HepG2 (cell line): ENCODE data around the gene TIMM23. TPM values are rescaled to one million over a fixed set of nuclear protein-coding genes. Genes with fewer than 3 reads are reported as not detected.
"Not testable (repeated sequence)": the region's sequence is repeated elsewhere in the genome, so short reads cannot be mapped to it uniquely, and the experiment has no call there.

Experiments
- ATAC-seq: fragments of 200-7000 bp; cut with Tn5 transposase; 3 replicates; pipeline ENCODE4 v1.9.1; 2020; ENCODE audit warnings: mild to moderate bottlenecking, moderate library complexity
- Bru-seq: library from RNA; stranded (reverse); fragments of 400-500 nt; gene quantifications from one replicate; lab custom pipeline; 2021; lab: Mats Ljungman, UMichigan
- BruChase-seq, 2 experiments: library from RNA; stranded (reverse); fragments of 400-500 nt; gene quantifications; one replicate each; lab custom pipeline; 2021; lab: Mats Ljungman, UMichigan
- BruUV-seq: library from RNA; stranded (reverse); fragments of 400-500 nt; replicated peaks from 2 replicates; lab custom pipeline; 2021; lab: Mats Ljungman, UMichigan
- CTCF ChIA-PET: fragments of 300-600 bp; formaldehyde crosslinking; extraction: SDS; loops from one replicate; lab custom pipeline; 2021; ENCODE audit warnings: low total read pairs, inconsistent platforms, low intra/inter-chr PET ratio; lab: Yijun Ruan, JAX
- POLR2A ChIA-PET: fragments of 350-600 bp; sonication (Branson Sonifier 250); formaldehyde crosslinking; loops from one replicate; lab custom pipeline; 2020; ENCODE audit warnings: antibody characterized with exemption, inconsistent platforms; lab: Yijun Ruan, JAX
- DNase-seq: peaks from one replicate; pipeline ENCODE4 v3.0.0-alpha.2; 2015; ENCODE audit warnings: low spot score
- FAIRE-seq: peaks from 3 replicates; lab custom pipeline; 2011; peaks lifted over from hg19 to GRCh38; lab: Jason Lieb, UNC
- H2AFZ ChIP-seq: one replicate; pipeline ENCODE4 v1.6.1; 2011; ENCODE audit warnings: low read length, inconsistent platforms
- H3K27ac ChIP-seq: fragments of 300-600 bp; 3 replicates; pipeline ENCODE4 v1.8.0; 2011; ENCODE audit warnings: mixed run types, mild to moderate bottlenecking, mixed read lengths, low read length, inconsistent platforms; ENCODE audit not compliant: insufficient read depth; ENCODE audit errors: extremely low read length
- H3K27me3 ChIP-seq, 2 experiments: fragments of 200-600 bp in 1 of 2; 2 replicates in 1 of 2; 3 replicates in 1 of 2; pipeline versions ENCODE4 v1.6.0 to v1.8.0; 2011; ENCODE audit warnings: low read length in 2 of 2, mild to moderate bottlenecking in 2 of 2, moderate library complexity in 2 of 2, inconsistent platforms in 1 of 2; ENCODE audit not compliant: insufficient read depth in 2 of 2, control insufficient read depth in 1 of 2
- H3K36me3 ChIP-seq, 2 experiments: fragments of 200-600 bp in 1 of 2; replicated peaks in 1 of 2; 2 replicates in 1 of 2; 3 replicates in 1 of 2; pipeline versions ENCODE4 v1.5.1 to v1.8.0; 2011; ENCODE audit warnings: low read length in 2 of 2, inconsistent platforms in 1 of 2; ENCODE audit not compliant: insufficient read depth in 2 of 2, control insufficient read depth in 1 of 2
- H3K4me1 ChIP-seq: 2 replicates; pipeline ENCODE4 v1.5.1; 2012; ENCODE audit warnings: low read length, inconsistent platforms; ENCODE audit not compliant: insufficient read depth
- H3K4me2 ChIP-seq: 2 replicates; pipeline ENCODE4 v1.6.0; 2011; ENCODE audit warnings: low read depth, low read length, inconsistent platforms
- H3K4me3 ChIP-seq, 3 experiments: fragments of 200-600 bp in 1 of 3; sonication (generic), shearing (Covaris generic) in 1 of 3; replicated peaks in 1 of 3; 2 replicates each; pipeline ENCODE4 v1.5.1; 2011 to 2016; ENCODE audit warnings: low read length in 3 of 3, inconsistent platforms in 2 of 3, low read depth in 2 of 3, mild to moderate bottlenecking in 2 of 3, control low read depth in 1 of 3, mixed read lengths in 1 of 3; ENCODE audit not compliant: insufficient read depth in 1 of 3
- H3K79me2 ChIP-seq: one replicate; pipeline ENCODE4 v1.6.1; 2011; ENCODE audit warnings: low read length, inconsistent platforms; ENCODE audit not compliant: insufficient read depth
- H3K9ac ChIP-seq: 2 replicates; pipeline ENCODE4 v1.6.0; 2011; ENCODE audit warnings: mild to moderate bottlenecking, low read depth, low read length, inconsistent platforms; ENCODE audit not compliant: insufficient read depth
- H3K9me3 ChIP-seq: 2 replicates; pipeline ENCODE4 v1.5.1; 2012; ENCODE audit warnings: mild to moderate bottlenecking, low read length
- H4K20me1 ChIP-seq: 2 replicates; pipeline ENCODE4 v1.6.0; 2011; ENCODE audit warnings: inconsistent platforms, mild to moderate bottlenecking, low read length, moderate library complexity; ENCODE audit not compliant: insufficient read depth
- HNRNPL ChIP-seq: fragments of 200-400 bp; formaldehyde crosslinking; IDR thresholded peaks from 2 replicates; pipeline ENCODE4 v1.6.1; 2017; ENCODE audit warnings: mild to moderate bottlenecking, low read depth, low read length
- KDM3A ChIP-seq: IDR thresholded peaks from 2 replicates; pipeline ENCODE4 v1.6.1; 2018; ENCODE audit warnings: low read depth, missing compliant biosample characterization
- KLF16 ChIP-seq, 2 experiments: sonication (generic) in 1 of 2; formaldehyde crosslinking in 1 of 2; IDR thresholded peaks; 2 replicates each; pipeline versions ENCODE4 v1.6.1 to v1.8.0; 2016 to 2023; ENCODE audit warnings: missing genetic modification reagents in 2 of 2, missing compliant biosample characterization in 1 of 2
- REPIN1 ChIP-seq: sonication (generic); formaldehyde crosslinking; IDR thresholded peaks from 2 replicates; pipeline ENCODE4 v1.8.0; 2022; ENCODE audit warnings: missing genetic modification reagents, low read depth, mild to moderate bottlenecking, borderline replicate concordance
- ZNF543 ChIP-seq: sonication (generic); formaldehyde crosslinking; IDR thresholded peaks from 2 replicates; pipeline ENCODE4 v1.4.0; 2020; ENCODE audit warnings: mild to moderate bottlenecking, missing genetic modification reagents
- ZNF607 ChIP-seq: sonication (generic); formaldehyde crosslinking; IDR thresholded peaks from 2 replicates; pipeline ENCODE4 v1.5.1; 2020; ENCODE audit warnings: missing genetic modification reagents, mild to moderate bottlenecking, borderline replicate concordance
- WGBS: methylation state at CpG from one replicate; pipeline ENCODE4 v1.1.6; 2017; ENCODE audit warnings: low lambda C conversion rate; 5-methylcytosine and 5-hydroxymethylcytosine counted together
- in situ Hi-C: cut with HindIII; loops from 2 replicates; pipeline ENCODE4 v1.10.0; 2017; ENCODE audit warnings: low pct_unique_long_range_greater_than_20kb; ENCODE audit not compliant: extremely low pct_ligation_motif_present
- intact Hi-C: fragments of 100-400 bp; cut with micrococcal nuclease; formaldehyde crosslinking; loops from one replicate; pipeline ENCODE4 v1.10.0; 2022; ENCODE audit not compliant: unreplicated experiment
- long read RNA-seq, 2 experiments: library from RNA in 1 of 2; library from polyadenylated mRNA in 1 of 2; stranded (forward) in 1 of 2; unstranded in 1 of 2; transcript quantifications; one replicate each; pipeline ENCODE4 v2.0.0, GENCODE V29; 2019 to 2022
- polyA minus RNA-seq, 3 experiments: library from RNA; depleted of rRNA, polyadenylated mRNA; stranded (reverse); fragments of >200 nt; gene quantifications; 2 replicates each; pipeline ENCODE4 v1.2.3, GENCODE V29; 2011; ENCODE audit warnings: low replicate concordance in 1 of 3
- polyA plus RNA-seq, 8 experiments: library from polyadenylated mRNA; depleted of rRNA in 3 of 8; stranded (reverse) in 7 of 8; unstranded in 1 of 8; fragments of >200 nt; fragmentation: Illumina TruSeq in 4 of 8; extraction: Trizol in 4 of 8; gene quantifications; 2 replicates each; pipeline versions ENCODE4 v1.2.1 to v1.2.3, GENCODE V29; 2011 to 2016; ENCODE audit warnings: low read depth in 4 of 8, missing spikeins in 1 of 8, mixed read lengths in 1 of 8; ENCODE audit not compliant: insufficient read depth in 1 of 8
- total RNA-seq, 5 experiments: library from RNA; depleted of rRNA; stranded (reverse); fragments of >200 nt; fragmentation: Illumina TruSeq; extraction: Trizol; gene quantifications; 2 replicates each; pipeline ENCODE4 v1.2.3, GENCODE V29; 2016; ENCODE audit warnings: low read depth in 1 of 5
- TF ChIP-seq, protein P1 (sequence below): conservative IDR thresholded peaks from 2 replicates; pipeline ENCODE4 v1.6.1; 2018; ENCODE audit warnings: missing genetic modification reagents
- TF ChIP-seq, protein P2 (sequence below): sonication (generic); formaldehyde crosslinking; IDR thresholded peaks from 2 replicates; pipeline ENCODE4 v1.5.0; 2020; ENCODE audit warnings: mild to moderate bottlenecking, missing genetic modification reagents

Gene TIMM23, protein sequence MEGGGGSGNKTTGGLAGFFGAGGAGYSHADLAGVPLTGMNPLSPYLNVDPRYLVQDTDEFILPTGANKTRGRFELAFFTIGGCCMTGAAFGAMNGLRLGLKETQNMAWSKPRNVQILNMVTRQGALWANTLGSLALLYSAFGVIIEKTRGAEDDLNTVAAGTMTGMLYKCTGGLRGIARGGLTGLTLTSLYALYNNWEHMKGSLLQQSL
- total RNA-seq (2016; rRNA removed; fragmentation: Illumina TruSeq; extraction: Trizol) = 98.6 and 105 TPM in 2 replicates
- 38.4 and 41.4 TPM in 2 replicates for total RNA-seq (2016; cell fraction: cytosol; rRNA removed; fragmentation: Illumina TruSeq; extraction: Trizol; ENCODE audit: low read depth)
- 102 and 111 TPM in 2 replicates for total RNA-seq (2016; cell fraction: insoluble cytoplasmic fraction; rRNA removed; fragmentation: Illumina TruSeq; extraction: Trizol)
- total RNA-seq (2016; cell fraction: membrane; rRNA removed; fragmentation: Illumina TruSeq; extraction: Trizol) = 49.4 and 51.1 TPM in 2 replicates
- total RNA-seq (2016; cell fraction: nucleus; rRNA removed; fragmentation: Illumina TruSeq; extraction: Trizol) = 65.9 and 68.3 TPM in 2 replicates
- 59.1 and 80.2 TPM in 2 replicates for polyA plus RNA-seq (2011; rRNA removed)
- 55.4 and 78.1 TPM in 2 replicates for polyA plus RNA-seq (2011; cell fraction: cytosol; rRNA removed)
- 19.7 and 23.5 TPM in 2 replicates for polyA plus RNA-seq (2011; cell fraction: nucleus; rRNA removed)
- 63.5 and 76.7 TPM in 2 replicates for polyA plus RNA-seq (2012)
- polyA plus RNA-seq (2016; cell fraction: cytosol; fragmentation: Illumina TruSeq; extraction: Trizol; ENCODE audit: low read depth) = 32.7 and 33.7 TPM in 2 replicates
- 126 and 140 TPM in 2 replicates for polyA plus RNA-seq (2016; cell fraction: insoluble cytoplasmic fraction; fragmentation: Illumina TruSeq; extraction: Trizol; ENCODE audit: low read depth)
- polyA plus RNA-seq (2016; cell fraction: membrane; fragmentation: Illumina TruSeq; extraction: Trizol; ENCODE audit: low read depth) = 42.9 and 45.4 TPM in 2 replicates
- 119 and 120 TPM in 2 replicates for polyA plus RNA-seq (2016; cell fraction: nucleus; fragmentation: Illumina TruSeq; extraction: Trizol; ENCODE audit: insufficient read depth, low read depth)
- polyA minus RNA-seq (2011; rRNA and poly(A)+ RNA removed; ENCODE audit: low replicate concordance) = 27.0 and 73.4 TPM in 2 replicates
- polyA minus RNA-seq (2011; cell fraction: cytosol; rRNA and poly(A)+ RNA removed) = 35.2 and 36.4 TPM in 2 replicates
- 32.4 and 33.3 TPM in 2 replicates for polyA minus RNA-seq (2011; cell fraction: nucleus; rRNA and poly(A)+ RNA removed)
- Bru-seq, nascent RNA = percentile 93 among the genes with signal in this experiment
- BruChase-seq, experiment 1, labeled RNA remaining after a 6-hour chase = percentile 86 among the genes with signal in this experiment
- percentile 84 among the genes with signal in this experiment for BruChase-seq, experiment 2, labeled RNA remaining after a 2-hour chase
- long read RNA-seq, experiment 1, transcript TIMM23-201 (7 exons, 1,222 nt) = major isoform, 138 of 149 reads
- long read RNA-seq, experiment 1, partial matches to known transcripts = 2 of 149 reads
- long read RNA-seq, experiment 1, other reads (novel, unspliced or antisense) = 9 of 149 reads
- long read RNA-seq, experiment 2, transcript TIMM23-201 (7 exons, 1,222 nt) = major isoform, 171 of 220 reads
- long read RNA-seq, experiment 2, partial matches to known transcripts = 25 of 220 reads
- long read RNA-seq, experiment 2, other reads (novel, unspliced or antisense) = 24 of 220 reads

DNA sequence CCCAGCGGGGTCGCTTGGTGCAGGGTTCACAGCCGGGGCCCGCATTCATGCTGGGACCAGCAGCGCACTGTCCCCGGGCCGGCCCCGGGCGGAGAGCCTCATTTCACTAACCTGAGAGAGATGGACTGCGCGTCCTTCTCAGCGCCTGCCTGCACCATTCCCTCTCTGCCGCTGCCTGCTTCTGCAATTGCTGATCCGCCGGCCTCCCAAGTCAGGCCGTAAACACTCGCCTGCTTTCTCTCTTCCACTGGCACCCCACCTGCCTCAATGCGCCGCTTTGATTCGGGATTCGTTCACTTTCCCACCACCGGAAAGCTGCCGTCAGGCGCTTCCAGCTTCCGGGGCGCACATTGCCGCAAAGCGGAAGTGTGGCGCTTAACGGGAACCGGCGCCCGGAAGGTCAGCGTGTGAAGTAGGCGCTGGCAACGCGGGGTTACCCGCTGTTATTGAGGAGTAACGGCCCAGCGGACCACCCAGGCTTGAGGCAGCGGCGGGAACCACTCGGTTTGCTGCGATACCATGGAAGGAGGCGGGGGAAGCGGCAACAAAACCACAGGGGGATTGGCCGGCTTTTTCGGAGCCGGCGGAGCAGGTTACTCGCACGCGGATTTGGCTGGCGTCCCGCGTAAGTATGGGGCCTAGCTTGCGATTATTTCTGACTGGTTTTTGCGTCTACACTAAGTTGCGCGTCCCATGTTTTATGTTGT lies at the start of gene TIMM23:
Gene TIMM23, plus strand, starts transcription at position 384 of the 707 bp plus-strand sequence. Its CDS starts 136 bp downstream, at position 520.
- FAIRE-seq, H3K27me3 ChIP-seq, BruUV-seq, H2AFZ ChIP-seq, intact Hi-C loops, in situ Hi-C loops, CTCF ChIA-PET, H3K9me3 ChIP-seq, H3K36me3 ChIP-seq, H4K20me1 ChIP-seq: not testable (repeated sequence)
- WGBS = under 1% methylated on average over 42 of the region's 60 CpGs
- peak within 1 kb of the TSS; percentile 78 for H3K27ac ChIP-seq
- DNase-seq = peak; percentile 81
- H3K4me3 ChIP-seq = peak within 1 kb of the TSS; percentile 62 to 84 (median 83)
- POLR2A ChIA-PET = interaction anchor here (1.0 to 1.4 kb wide), 2 partner anchors 51 to 60 kb away, joined by 3 to 8 read pairs; no protein-coding TSS in a partner anchor
- peak; percentile 89 for ATAC-seq
- peaks cover 19% of the 10 kb centered on the region for H3K4me1 ChIP-seq
- peak within 1 kb of the TSS; percentile 73 for H3K4me2 ChIP-seq
- H3K9ac ChIP-seq = peak within 1 kb of the TSS; percentile 90
- peaks cover 63% of the 10 kb centered on the region for H3K79me2 ChIP-seq
- TF ChIP-seq KLF16 (CRISPR knock-in tag; IDR thresholded peaks at IDR 0.05) (peak in 1 of 2 experiments; percentile 71; a peak in 2 of 4 replicates), ZNF543 (CRISPR knock-in tag) (peak; percentile 41; the same call in 1 of the 2 replicates), KDM3A (0 out of 2 replicates have a peak, but pooled peaks have one; percentile 24), HNRNPL (0 out of 2 replicates have a peak, but pooled peaks have one; percentile 38), ZNF607 (CRISPR knock-in tag) (peak; percentile 28; the same call in 1 of the 2 replicates), REPIN1 (peak; percentile 63)
- TF ChIP-seq, protein P1, sequence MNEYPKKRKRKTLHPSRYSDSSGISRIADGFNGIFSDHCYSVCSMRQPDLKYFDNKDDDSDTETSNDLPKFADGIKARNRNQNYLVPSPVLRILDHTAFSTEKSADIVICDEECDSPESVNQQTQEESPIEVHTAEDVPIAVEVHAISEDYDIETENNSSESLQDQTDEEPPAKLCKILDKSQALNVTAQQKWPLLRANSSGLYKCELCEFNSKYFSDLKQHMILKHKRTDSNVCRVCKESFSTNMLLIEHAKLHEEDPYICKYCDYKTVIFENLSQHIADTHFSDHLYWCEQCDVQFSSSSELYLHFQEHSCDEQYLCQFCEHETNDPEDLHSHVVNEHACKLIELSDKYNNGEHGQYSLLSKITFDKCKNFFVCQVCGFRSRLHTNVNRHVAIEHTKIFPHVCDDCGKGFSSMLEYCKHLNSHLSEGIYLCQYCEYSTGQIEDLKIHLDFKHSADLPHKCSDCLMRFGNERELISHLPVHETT (CRISPR knock-in tag) = peak; percentile 81; the same call in 1 of the 2 replicates
- TF ChIP-seq, protein P2, sequence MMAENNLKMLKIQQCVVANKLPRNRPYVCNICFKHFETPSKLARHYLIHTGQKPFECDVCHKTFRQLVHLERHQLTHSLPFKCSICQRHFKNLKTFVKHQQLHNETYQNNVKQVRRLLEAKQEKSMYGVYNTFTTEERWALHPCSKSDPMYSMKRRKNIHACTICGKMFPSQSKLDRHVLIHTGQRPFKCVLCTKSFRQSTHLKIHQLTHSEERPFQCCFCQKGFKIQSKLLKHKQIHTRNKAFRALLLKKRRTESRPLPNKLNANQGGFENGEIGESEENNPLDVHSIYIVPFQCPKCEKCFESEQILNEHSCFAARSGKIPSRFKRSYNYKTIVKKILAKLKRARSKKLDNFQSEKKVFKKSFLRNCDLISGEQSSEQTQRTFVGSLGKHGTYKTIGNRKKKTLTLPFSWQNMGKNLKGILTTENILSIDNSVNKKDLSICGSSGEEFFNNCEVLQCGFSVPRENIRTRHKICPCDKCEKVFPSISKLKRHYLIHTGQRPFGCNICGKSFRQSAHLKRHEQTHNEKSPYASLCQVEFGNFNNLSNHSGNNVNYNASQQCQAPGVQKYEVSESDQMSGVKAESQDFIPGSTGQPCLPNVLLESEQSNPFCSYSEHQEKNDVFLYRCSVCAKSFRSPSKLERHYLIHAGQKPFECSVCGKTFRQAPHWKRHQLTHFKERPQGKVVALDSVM (CRISPR knock-in tag) = peak; percentile 11; the same call in 1 of the 2 replicates
